ENCODE data around the gene IAPP. TPM values are rescaled to one million over a fixed set of nuclear protein-coding genes. Genes with fewer than 3 reads are reported as not detected.

Gene IAPP
- total RNA-seq, 1 donor from 2014 or later = 0.92 TPM

DNA sequence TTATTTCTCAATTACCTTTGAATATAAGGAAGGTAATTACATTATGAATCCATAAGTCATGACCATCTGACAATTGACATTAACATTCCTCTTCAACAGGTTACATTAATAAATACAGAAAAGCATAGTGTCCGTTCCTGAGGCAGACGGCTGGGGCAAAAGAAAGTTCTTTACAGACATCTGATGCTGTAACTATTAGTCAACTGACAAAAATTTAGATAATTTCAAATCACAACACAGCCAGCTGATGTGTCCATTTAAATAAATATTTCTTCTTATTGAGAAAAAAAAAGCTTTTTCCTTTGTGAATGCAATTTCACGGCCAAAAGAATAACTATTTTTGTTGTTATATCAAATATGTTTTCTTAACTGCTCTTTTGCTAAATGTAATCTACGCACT, 55.5 kb downstream of the IAPP start:
- H3K4me2 ChIP-seq = no peak overlapping the region
- no peak overlapping the region for H3K27ac Mint-ChIP-seq

More for the DNA sequence above, 55.5 kb downstream of the IAPP start:
- no peaks in the 10 kb centered on the region for H3K9me3 ChIP-seq (ENCODE audit: low read depth)
- Mint-ChIP-seq H3K4me1 (peaks cover 5% of the 10 kb centered on the region), H3K36me3 (no peaks in the 10 kb centered on the region), H3K9me3 (no peaks in the 10 kb centered on the region), H3K27me3 (ENCODE audit: insufficient read depth, low read depth) (no peaks in the 10 kb centered on the region), H3K4me3 (no peak overlapping the region)
- H3K27ac ChIP-seq = no peak overlapping the region
- no peak overlapping the region for H3K4me3 ChIP-seq
- no peaks in the 10 kb centered on the region for H3F3A ChIP-seq (ENCODE audit: low read depth)
- no peaks in the 10 kb centered on the region for H4K20me1 ChIP-seq (ENCODE audit: low read depth)
- no peaks in the 10 kb centered on the region for H3K36me3 ChIP-seq
- peaks cover 2% of the 10 kb centered on the region for H3K27me3 ChIP-seq
- H3K79me2 ChIP-seq (ENCODE audit: low read depth) = no peaks in the 10 kb centered on the region
- H2AFZ ChIP-seq (replicated peaks) = no peak overlapping the region
- TF ChIP-seq EZH2 (IDR thresholded peaks at IDR 0.05) (no peak), EZH2phosphoT487 (IDR thresholded peaks at IDR 0.05) (no peak)
- TF ChIP-seq, protein P1, sequence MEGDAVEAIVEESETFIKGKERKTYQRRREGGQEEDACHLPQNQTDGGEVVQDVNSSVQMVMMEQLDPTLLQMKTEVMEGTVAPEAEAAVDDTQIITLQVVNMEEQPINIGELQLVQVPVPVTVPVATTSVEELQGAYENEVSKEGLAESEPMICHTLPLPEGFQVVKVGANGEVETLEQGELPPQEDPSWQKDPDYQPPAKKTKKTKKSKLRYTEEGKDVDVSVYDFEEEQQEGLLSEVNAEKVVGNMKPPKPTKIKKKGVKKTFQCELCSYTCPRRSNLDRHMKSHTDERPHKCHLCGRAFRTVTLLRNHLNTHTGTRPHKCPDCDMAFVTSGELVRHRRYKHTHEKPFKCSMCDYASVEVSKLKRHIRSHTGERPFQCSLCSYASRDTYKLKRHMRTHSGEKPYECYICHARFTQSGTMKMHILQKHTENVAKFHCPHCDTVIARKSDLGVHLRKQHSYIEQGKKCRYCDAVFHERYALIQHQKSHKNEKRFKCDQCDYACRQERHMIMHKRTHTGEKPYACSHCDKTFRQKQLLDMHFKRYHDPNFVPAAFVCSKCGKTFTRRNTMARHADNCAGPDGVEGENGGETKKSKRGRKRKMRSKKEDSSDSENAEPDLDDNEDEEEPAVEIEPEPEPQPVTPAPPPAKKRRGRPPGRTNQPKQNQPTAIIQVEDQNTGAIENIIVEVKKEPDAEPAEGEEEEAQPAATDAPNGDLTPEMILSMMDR (IDR thresholded peaks at IDR 0.05) = no peak
- no peak overlapping the region for H3K9ac ChIP-seq
- DNase-seq (ENCODE audit: low spot score) = no peak
- H3K4me1 ChIP-seq = peaks cover 5% of the 10 kb centered on the region

Other genes starting within 250 kb of the IAPP start
- not detected in 2 replicates for gene SLCO1B1, start 241.7 kb upstream of the IAPP start, total RNA-seq (ENCODE audit: low replicate concordance)
- gene SLCO1A2, start 38.0 kb upstream of the IAPP start, total RNA-seq (ENCODE audit: low replicate concordance) = 16.2 and 23.9 TPM in 2 replicates
- 4.5 and 5.1 TPM in 2 replicates for gene PYROXD1, start 64.8 kb downstream of the IAPP start, total RNA-seq (ENCODE audit: low replicate concordance)
- 43.9 and 50.4 TPM in 2 replicates for gene RECQL, start 128.7 kb downstream of the IAPP start, total RNA-seq (ENCODE audit: low replicate concordance)
- 56.6 and 85.4 TPM in 2 replicates for gene GOLT1B, start 128.9 kb downstream of the IAPP start, total RNA-seq (ENCODE audit: low replicate concordance)
- 0.31 and 4.0 TPM in 2 replicates for gene SPX, start 153.4 kb downstream of the IAPP start, total RNA-seq (ENCODE audit: low replicate concordance)
- gene GYS2, start 231.9 kb downstream of the IAPP start, total RNA-seq (ENCODE audit: low replicate concordance) = not detected in 2 replicates

Measured in neural progenitor cell (in vitro differentiated cells).